AG04450 (cell line): ENCODE data around the gene PTMS. TPM values are rescaled to one million over a fixed set of nuclear protein-coding genes. Genes with fewer than 3 reads are reported as not detected.

Experiments
- CTCF ChIA-PET: fragments of 300-600, 350-600 bp; formaldehyde crosslinking; extraction: SDS; loops from one replicate; lab custom pipeline; 2022; ENCODE audit warnings: antibody characterized with exemption, inconsistent platforms; lab: Charles Lee
- POLR2A ChIA-PET: fragments of 350-600 bp; formaldehyde crosslinking; extraction: SDS; loops from one replicate; lab custom pipeline; 2021; ENCODE audit warnings: antibody characterized with exemption, inconsistent platforms; lab: Yijun Ruan, JAX
- DNase-seq: peaks from one replicate; pipeline ENCODE4 v3.0.0-alpha.2; 2011; ENCODE audit warnings: low read depth, low spot score
- H3K27ac ChIP-seq: one replicate; pipeline ENCODE4 v1.5.1; 2012; ENCODE audit warnings: low read depth, low read length, control low read depth
- H3K27me3 ChIP-seq: one replicate; pipeline ENCODE4 v1.6.0; 2012; ENCODE audit warnings: low read length; ENCODE audit not compliant: control insufficient read depth, insufficient read depth
- H3K4me3 ChIP-seq: 2 replicates; pipeline ENCODE4 v1.5.1; 2011; ENCODE audit warnings: mild to moderate bottlenecking, low read depth, low read length, control low read depth
- H3K9me3 ChIP-seq: 2 replicates; pipeline ENCODE4 v1.5.1; 2012; ENCODE audit warnings: low read length; ENCODE audit not compliant: control insufficient read depth, insufficient read depth
- polyA plus RNA-seq: library from polyadenylated mRNA; depleted of rRNA; stranded (reverse); fragments of >200 nt; gene quantifications from 2 replicates; pipeline ENCODE4 v1.2.3, GENCODE V29; 2011
- TF ChIP-seq, protein P1 (sequence below): IDR thresholded peaks from 2 replicates; pipeline ENCODE4 v1.5.1; 2011; ENCODE audit warnings: low read depth, low read length, control low read depth, inconsistent platforms

Gene PTMS
- polyA plus RNA-seq, 1 experiment = 170 TPM

DNA sequence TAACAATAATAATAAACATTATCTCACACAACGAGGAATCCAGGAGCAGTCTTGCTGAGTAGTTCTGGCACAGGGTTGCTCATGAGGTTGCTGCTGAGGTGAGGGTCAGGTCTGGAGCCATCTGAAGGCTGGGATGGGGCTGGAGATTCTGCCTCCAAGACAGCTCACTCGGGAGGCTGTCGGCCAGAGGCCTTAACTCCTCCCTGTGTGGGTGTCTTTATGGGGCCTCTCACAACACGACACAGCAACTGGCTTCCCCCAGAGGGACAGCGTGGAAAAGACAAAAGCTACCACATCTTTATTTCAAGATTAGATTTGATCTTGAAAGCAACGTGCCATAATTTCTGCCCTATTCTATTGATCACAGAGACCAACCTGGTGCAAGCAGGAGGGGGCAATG lies 16.0 kb downstream of the PTMS start:
- no peak for DNase-seq
- ChIA-PET POLR2A (no interaction called here), CTCF (interaction anchor here (1.6 to 7.6 kb wide), 3 partner anchors 15 to 46 kb away, joined by 4 to 124 read pairs (median 42); partner anchors contain the start of genes MLF2 and PTMS)
- H3K4me3 ChIP-seq = no peak overlapping the region
- H3K27me3 ChIP-seq = no peaks in the 10 kb centered on the region
- H3K27ac ChIP-seq = no peak overlapping the region
- TF ChIP-seq, protein P1, sequence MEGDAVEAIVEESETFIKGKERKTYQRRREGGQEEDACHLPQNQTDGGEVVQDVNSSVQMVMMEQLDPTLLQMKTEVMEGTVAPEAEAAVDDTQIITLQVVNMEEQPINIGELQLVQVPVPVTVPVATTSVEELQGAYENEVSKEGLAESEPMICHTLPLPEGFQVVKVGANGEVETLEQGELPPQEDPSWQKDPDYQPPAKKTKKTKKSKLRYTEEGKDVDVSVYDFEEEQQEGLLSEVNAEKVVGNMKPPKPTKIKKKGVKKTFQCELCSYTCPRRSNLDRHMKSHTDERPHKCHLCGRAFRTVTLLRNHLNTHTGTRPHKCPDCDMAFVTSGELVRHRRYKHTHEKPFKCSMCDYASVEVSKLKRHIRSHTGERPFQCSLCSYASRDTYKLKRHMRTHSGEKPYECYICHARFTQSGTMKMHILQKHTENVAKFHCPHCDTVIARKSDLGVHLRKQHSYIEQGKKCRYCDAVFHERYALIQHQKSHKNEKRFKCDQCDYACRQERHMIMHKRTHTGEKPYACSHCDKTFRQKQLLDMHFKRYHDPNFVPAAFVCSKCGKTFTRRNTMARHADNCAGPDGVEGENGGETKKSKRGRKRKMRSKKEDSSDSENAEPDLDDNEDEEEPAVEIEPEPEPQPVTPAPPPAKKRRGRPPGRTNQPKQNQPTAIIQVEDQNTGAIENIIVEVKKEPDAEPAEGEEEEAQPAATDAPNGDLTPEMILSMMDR = no peak
- H3K9me3 ChIP-seq = no peaks in the 10 kb centered on the region

DNA sequence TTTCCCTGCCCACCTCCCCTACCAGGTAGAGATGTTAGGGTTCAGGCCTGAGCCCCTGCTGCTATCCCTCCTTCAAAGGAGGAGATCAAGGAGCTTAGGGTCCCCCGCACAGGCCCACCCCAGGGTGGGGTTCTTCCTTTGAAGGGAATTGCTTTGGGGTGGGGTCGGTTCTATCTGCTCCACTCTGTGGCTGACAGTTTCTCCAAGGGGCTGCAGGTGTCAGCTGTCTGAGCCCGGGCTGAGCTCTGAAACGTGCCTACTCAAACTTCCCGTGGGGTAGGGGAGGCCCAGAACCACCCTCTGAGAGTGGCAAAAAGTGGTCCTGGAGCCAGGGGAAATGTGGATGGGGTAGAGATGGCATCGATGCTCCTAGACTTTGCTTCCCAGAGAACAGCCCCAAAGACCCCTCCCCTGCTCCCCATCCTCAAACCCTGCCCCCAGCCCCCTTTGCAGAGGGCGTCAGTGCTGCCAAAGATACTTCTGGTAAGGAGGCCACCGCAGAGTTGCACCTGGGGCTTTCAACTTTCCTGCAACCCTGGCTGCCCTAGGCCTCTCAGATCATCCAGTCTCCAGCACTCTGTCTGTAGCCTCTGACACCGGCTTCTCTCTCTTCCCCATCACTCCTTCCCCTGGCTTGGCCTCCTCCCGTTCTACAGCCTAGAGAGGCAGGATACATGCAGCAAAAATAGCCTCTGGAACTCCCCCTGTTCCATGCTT lies 16.8 kb downstream of the PTMS start:
- ChIA-PET CTCF (interaction anchor here (0.5 to 7.6 kb wide), 6 partner anchors 16 to 225 kb away, joined by 3 to 124 read pairs (median 6); partner anchors contain the start of genes MLF2 and PTMS), POLR2A (no interaction called here)
- TF ChIP-seq, protein P1 = no peak
- Histone ChIP-seq H3K9me3 (no peaks in the 10 kb centered on the region), H3K27me3 (no peaks in the 10 kb centered on the region), H3K4me3 (no peak overlapping the region), H3K27ac (no peak overlapping the region)
- DNase-seq = no peak

DNA sequence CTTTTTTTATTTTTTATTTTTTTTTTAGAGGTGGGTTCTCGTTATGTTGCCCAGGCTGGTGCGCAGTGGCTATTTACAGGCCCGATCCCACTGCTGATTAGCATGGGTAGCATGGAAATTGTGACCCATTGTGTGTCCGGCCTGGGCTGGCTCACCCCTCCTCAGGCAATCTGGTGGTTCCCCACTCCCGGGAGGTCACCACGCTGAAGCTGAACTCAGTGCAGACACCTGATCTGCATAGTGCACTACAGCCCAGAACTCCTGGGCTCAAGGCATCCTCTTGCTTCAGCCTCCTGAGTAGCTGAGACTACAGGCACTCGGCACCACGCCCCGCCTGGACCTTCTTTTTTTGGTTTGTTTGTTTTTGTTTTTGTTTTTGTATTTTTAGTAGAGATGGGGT lies 17.7 kb downstream of the PTMS start:
- H3K27me3 ChIP-seq = no peaks in the 10 kb centered on the region
- TF ChIP-seq, protein P1 = no peak
- POLR2A ChIA-PET = interaction anchor here (0.7 kb wide), 1 partner anchor 17 kb away, joined by 3 read pairs; no protein-coding TSS in a partner anchor
- no peak overlapping the region for H3K4me3 ChIP-seq
- CTCF ChIA-PET = interaction anchor here (1.1 to 7.6 kb wide), 4 partner anchors 17 to 41 kb away, joined by 6 to 124 read pairs (median 6); partner anchors contain the start of gene MLF2
- no peak overlapping the region for H3K27ac ChIP-seq
- DNase-seq = no peak
- no peaks in the 10 kb centered on the region for H3K9me3 ChIP-seq

DNA sequence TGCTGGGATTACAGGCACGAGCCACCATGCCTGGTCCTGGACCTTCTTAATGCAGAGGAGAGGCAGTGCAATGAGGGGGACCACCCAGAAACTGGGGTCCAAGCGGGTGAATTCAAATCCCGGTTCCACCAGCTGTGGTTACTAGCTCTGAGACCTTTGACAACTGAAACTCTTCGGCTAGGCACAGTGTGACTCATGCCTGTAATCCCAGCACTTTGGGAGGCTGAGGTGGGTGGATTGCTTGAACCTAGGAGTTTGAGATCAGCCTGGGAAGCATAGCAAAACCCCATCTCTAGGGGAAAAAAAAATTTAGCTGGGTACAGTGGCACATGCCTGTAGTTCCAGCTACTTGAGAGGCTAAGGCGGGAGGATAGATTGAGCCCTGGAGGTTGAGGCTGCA lies 18.1 kb downstream of the PTMS start:
- POLR2A ChIA-PET = interaction anchor here (0.6 kb wide), 1 partner anchor 95 kb away, joined by 7 read pairs; the partner anchor contains the start of gene ZNF384

More for the DNA sequence above, 18.1 kb downstream of the PTMS start:
- Histone ChIP-seq H3K27ac (no peak overlapping the region), H3K9me3 (no peaks in the 10 kb centered on the region), H3K4me3 (no peak overlapping the region), H3K27me3 (no peaks in the 10 kb centered on the region)
- TF ChIP-seq, protein P1 = no peak
- CTCF ChIA-PET = interaction anchor here (1.1 to 2.3 kb wide), 4 partner anchors 17 to 41 kb away, joined by 6 to 7 read pairs (median 6); partner anchors contain the start of genes MLF2 and PTMS
- DNase-seq = no peak
